Hypothalamus (tissue), 51 donors: Measurements from ENCODE around the gene OBSCN.

Experiments
- DNase-seq, 51 donors: peaks; one replicate each; lab custom pipeline; 2025; lab: John Stamatoyannopoulos, UW

The OBSCN gene

GRCh38 chr1:228372183-228373003, 164.5 kb downstream of the OBSCN start:
- no peak for DNase-seq

GRCh38 chr1:228373004-228373680, 165.3 kb downstream of the OBSCN start:
- DNase-seq, result no peak

DNA sequence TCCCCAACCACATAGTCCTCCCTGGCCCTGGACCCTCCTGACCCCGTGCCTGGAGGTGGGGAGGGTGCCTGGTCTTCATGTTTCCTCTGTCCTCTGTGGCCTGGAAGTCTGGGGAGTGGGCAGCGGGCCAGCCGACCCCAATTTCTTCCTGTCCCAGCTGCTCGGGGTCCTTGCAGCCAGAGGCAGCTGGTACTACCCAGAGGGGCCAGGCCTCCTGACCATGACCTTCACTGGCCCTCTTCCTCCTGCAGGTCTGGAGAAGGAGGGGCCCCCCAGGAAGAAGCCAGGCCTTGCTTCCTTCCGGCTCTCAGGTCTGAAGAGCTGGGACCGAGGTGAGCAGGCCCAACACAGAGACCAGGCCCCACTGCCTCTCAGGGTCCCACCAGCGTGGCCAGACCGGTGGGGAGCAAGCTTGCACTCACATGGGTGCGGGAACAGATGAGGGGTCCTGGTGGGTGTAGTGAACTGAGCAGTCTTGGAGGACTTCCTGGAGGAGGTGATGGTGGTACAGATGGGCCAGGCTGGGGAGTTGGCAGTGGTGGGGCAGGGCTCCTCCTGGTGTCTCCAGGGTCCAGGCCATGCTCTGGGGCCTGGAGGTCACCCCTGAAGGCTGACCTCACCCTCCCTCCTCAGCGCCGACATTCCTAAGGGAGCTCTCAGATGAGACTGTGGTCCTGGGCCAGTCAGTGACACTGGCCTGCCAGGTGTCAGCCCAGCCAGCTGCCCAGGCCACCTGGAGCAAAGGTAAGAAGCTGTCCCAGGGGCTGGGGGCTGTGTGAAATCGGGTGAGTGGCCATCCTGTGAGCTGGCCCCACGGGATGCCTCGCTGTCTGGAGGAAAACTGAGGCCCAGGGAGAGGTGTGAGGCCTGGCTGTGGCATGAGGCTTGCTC, 166.1 kb downstream of the OBSCN start:
- DNase-seq, result no peak

- DNase-seq, result peak in 44 of 51 donors; percentile 9 to 93 (median 67)
Measured at GRCh38 chr1:228374711-228375577, 167.1 kb downstream of the OBSCN start.

- no peak for DNase-seq
Measured at GRCh38 chr1:228375578-228376261, 167.9 kb downstream of the OBSCN start.

DNA sequence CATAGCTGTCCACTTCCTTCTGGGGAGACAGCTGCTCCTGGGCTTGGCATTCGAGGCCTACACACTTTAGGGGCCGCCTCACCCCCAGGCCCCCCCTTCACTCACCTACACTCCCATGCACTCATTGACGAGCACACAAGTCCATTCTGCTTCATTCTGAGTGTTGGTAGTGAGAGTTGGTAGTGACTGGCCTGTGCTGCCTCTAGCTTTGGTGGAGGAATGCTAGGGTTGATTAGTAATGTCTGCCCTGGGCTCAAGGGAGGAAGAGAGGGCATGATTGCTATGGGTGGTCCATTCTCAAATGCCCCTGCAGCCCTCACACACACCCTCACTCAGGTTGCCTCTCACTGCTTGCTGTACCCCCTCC, 168.4 kb downstream of the OBSCN start:
- DNase-seq, result no peak

DNA sequence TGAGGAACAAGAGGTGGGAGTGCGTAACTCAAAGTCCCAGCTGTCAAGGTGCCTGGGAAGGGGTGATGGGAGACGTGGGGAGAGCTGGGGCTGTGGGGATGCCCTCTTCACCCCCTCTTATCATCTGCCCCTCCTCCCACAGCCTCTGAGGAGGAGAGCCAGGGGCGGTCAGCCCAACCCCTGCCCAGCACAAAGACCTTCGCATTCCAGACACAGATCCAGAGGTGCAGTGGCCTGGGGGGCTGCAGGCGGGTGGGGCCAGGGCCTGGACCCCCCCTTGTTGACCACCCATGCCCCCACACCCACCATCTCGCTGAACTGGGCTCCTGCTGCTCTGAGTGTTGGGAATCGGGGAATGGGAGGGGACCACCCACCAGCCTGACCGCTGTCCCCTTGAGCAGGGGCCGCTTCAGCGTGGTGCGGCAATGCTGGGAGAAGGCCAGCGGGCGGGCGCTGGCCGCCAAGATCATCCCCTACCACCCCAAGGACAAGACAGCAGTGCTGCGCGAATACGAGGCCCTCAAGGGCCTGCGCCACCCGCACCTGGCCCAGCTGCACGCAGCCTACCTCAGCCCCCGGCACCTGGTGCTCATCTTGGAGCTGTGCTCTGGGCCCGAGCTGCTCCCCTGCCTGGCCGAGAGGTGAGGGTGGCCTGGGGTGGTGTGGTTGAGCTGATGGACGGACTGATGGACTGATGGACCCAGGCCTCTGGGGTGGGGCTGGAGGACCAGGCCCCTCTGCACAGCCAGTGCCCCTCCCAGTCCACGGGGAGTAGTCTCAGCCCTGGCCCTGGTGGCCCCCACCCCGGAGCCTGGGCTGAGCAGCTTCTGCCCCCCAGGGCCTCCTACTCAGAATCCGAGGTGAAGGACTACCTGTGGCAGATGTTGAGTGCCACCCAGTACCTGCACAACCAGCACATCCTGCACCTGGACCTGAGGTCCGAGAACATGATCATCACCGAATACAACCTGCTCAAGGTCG, 169.1 kb downstream of the OBSCN start:
- no peak for DNase-seq

GRCh38 chr1:228377664-228378089, 169.8 kb downstream of the OBSCN start:
- no peak for DNase-seq

- DNase-seq, result peak in 38 of 51 donors; percentile 10 to 78 (median 54)
Measured at GRCh38 chr1:228378090-228378872, 170.4 kb downstream of the OBSCN start.

DNA sequence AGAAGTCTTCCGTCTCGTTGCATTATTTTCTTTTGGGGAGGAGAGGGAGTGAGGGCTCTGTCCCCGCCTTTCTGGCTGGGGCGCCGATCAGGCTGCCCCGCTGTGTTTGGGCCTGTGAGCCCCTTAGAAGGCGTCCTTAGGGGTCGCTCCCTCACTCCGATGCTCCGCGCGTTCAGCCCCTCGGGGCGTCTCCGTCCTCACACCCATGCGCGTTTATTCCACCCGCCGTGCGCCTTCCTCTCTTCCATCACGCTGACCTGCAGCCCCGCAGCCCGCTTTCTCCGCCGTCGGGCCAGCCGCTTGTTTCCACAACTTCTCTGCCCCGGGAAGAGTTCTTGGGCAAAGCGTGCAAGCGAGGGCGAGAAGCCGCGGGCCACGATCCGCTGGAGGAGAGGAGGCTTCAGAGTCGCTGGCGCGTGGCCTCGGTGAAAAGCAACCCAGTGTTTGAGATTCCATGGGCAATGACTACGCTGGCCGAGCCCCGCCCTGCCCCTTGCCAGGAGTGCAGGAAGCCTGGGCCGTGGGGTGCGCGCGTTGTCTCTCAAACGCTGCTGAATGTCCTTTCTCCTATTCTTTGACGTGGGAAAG, 171.1 kb downstream of the OBSCN start:
- peak in 1 of 51 donors; percentile 33 for DNase-seq

GRCh38 chr1:228379666-228380065, 171.8 kb downstream of the OBSCN start:
- no peak for DNase-seq

- DNase-seq, result no peak
Measured at GRCh38 chr1:228381356-228381755, 173.5 kb downstream of the OBSCN start.

- no peak for DNase-seq
Measured at GRCh38 chr1:228383773-228384172, 175.9 kb downstream of the OBSCN start.

GRCh38 chr1:228385232-228385631, 177.4 kb downstream of the OBSCN start:
- DNase-seq, result no peak

DNA sequence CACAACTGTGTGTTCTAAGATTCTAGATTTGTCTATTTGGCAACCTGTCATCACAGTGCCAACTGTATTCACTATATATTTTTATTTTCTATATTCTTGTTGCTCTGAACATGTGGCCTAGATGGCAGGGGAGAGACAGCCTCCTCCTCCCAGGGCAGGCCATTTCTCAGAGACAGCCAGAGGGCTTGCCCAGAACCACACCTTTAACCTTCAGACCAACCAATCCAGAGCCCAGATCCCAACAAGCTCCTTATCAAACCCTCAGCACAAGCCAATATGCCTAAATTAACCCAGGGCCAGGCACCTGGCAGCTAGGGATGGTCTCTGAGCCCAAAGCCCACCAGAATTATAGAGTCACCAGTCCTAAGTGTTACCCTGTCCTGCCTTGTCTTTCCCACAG, 179.5 kb downstream of the OBSCN start:
- no peak for DNase-seq

DNA sequence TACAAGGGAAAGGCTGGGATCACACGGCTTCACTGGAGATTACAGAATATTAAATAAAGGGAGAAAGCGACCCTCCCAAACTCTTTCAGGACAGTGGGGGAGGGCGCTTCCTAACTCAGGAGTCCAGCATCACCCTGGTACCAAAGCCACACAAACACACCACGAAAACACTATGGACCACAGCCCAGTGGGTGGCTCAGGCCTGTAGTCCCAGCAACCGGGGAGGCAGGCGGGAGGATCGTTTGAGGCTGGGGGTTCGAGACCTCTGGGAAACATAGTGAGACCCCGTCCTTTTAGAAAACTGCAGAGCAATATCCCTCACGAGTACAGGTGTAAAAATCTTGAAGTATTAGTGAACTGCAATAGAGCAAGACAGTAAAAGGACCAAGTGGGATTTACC, 182.8 kb downstream of the OBSCN start:
- DNase-seq, result no peak

- no peak for DNase-seq
Measured at GRCh38 chr1:228391411-228392020, 183.7 kb downstream of the OBSCN start.
